Neural cell (in vitro differentiated cells): Measurements from ENCODE around the gene FGF12.

Experiments used
- CTCF ChIP-seq: fragments of 450-650 bp; IDR thresholded peaks from 2 replicates; pipeline ENCODE4 v1.5.1; 2014; ENCODE audit warnings: antibody characterized with exemption, mild to moderate bottlenecking, moderate library complexity; ENCODE audit not compliant: poor library complexity, severe bottlenecking
- EP300 ChIP-seq: fragments of 450-650 bp; conservative IDR thresholded peaks from 2 replicates; pipeline ENCODE4 v1.6.1; 2014; ENCODE audit warnings: antibody characterized with exemption, mild to moderate bottlenecking, moderate library complexity; ENCODE audit not compliant: poor library complexity, severe bottlenecking
- RAD21 ChIP-seq: fragments of 450-650 bp; conservative IDR thresholded peaks from 2 replicates; pipeline ENCODE4 v1.6.1; 2014; ENCODE audit warnings: antibody characterized with exemption, mild to moderate bottlenecking, moderate library complexity
- TF ChIP-seq, protein P1 (sequence below): IDR thresholded peaks from 2 replicates; pipeline ENCODE4 v1.6.1; 2012; ENCODE audit warnings: borderline replicate concordance

DNA sequence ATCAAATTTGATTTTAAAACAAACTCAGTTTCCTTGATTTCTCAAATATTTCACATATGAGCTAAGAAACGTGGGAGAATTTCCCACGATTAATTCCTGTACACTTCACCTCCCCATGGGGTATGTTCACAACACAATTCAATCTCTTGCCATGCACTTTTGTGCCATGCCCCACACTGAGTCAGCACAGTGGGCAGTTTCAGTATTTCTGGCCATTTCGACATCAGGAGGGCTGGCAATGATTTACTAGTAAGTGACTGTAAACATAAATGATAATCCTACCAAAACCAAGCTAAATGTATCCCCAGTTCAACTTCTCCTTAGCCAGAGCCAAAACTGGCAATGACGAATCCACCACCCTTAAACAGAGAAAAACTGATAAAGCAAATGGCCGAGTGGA, 293.6 kb downstream of the FGF12 start:
- no peak for TF ChIP-seq CTCF
- TF ChIP-seq, protein P1, sequence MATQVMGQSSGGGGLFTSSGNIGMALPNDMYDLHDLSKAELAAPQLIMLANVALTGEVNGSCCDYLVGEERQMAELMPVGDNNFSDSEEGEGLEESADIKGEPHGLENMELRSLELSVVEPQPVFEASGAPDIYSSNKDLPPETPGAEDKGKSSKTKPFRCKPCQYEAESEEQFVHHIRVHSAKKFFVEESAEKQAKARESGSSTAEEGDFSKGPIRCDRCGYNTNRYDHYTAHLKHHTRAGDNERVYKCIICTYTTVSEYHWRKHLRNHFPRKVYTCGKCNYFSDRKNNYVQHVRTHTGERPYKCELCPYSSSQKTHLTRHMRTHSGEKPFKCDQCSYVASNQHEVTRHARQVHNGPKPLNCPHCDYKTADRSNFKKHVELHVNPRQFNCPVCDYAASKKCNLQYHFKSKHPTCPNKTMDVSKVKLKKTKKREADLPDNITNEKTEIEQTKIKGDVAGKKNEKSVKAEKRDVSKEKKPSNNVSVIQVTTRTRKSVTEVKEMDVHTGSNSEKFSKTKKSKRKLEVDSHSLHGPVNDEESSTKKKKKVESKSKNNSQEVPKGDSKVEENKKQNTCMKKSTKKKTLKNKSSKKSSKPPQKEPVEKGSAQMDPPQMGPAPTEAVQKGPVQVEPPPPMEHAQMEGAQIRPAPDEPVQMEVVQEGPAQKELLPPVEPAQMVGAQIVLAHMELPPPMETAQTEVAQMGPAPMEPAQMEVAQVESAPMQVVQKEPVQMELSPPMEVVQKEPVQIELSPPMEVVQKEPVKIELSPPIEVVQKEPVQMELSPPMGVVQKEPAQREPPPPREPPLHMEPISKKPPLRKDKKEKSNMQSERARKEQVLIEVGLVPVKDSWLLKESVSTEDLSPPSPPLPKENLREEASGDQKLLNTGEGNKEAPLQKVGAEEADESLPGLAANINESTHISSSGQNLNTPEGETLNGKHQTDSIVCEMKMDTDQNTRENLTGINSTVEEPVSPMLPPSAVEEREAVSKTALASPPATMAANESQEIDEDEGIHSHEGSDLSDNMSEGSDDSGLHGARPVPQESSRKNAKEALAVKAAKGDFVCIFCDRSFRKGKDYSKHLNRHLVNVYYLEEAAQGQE = no peak
- TF ChIP-seq EP300 = no peak
- TF ChIP-seq RAD21 = no peak
